Measurements from ENCODE around the gene SLC1A5. TPM values are rescaled to one million over a fixed set of nuclear protein-coding genes. Genes with fewer than 3 reads are reported as not detected.

Gene SLC1A5
- polyA plus RNA-seq, 1 donor from 2014 or later, result 1.1 TPM

DNA sequence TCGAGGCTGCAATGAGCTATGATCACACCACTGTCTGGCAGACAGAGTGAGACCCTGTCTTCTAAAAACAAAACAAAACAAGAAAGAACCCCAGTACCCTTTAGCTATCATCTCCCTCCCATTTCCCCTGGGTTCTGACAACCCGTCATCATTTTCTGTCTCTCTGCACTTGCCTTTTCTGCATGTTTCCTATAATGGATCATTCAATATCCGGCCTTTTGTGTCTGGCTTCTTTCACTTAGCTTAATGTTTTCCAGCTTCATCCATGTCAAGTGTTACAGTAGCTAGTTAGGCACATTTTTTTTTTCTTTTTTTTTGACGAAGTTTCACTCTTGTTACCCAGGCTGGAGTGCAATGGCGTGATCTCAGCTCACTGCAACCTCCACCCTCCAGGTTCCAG, 45.7 kb upstream of the SLC1A5 start:
- Histone ChIP-seq H3K4me2 (ENCODE audit: low read length) (no peak overlapping the region), H3K36me3 (ENCODE audit: insufficient read depth, low read length) (no peaks in the 10 kb centered on the region)

DNA sequence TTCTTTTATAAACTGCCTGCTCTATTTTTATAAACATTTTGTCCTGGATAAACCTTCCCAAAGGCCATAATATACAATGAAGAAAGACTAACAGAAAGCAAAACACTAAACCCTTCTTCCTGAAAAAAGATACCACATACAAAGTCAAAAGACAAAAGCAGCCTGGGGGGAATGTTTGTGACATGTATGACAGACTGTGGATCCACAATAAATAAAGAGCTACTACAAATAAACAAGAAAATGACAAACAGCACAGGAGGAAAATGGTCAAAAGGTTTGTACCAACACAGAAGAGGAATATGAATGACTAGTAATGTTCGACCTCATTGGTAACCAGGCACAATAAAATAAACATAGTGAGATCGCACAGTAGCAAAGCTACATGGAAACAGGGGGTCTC, 42.5 kb upstream of the SLC1A5 start:
- H4K20me1 ChIP-seq (ENCODE audit: insufficient read depth), result no peaks in the 10 kb centered on the region
- no peaks in the 10 kb centered on the region for H3K79me2 ChIP-seq (replicated peaks; ENCODE audit: insufficient read depth, low read length)
- no peaks in the 10 kb centered on the region for H3K36me3 ChIP-seq (ENCODE audit: insufficient read depth, low read length)

More for the DNA sequence above, 45.7 kb upstream of the SLC1A5 start:
- Histone ChIP-seq H3F3A (ENCODE audit: insufficient read depth, low read length, poor library complexity, severe bottlenecking) (no peaks in the 10 kb centered on the region), H3K9ac (ENCODE audit: low read length) (no peak overlapping the region), H3K9me2 (ENCODE audit: insufficient read depth, low read length) (no peaks in the 10 kb centered on the region), H4K20me1 (ENCODE audit: insufficient read depth) (no peaks in the 10 kb centered on the region), H3K4me3 (ENCODE audit: low read length) (no peak overlapping the region), H2AFZ (ENCODE audit: low read depth, low read length) (no peak overlapping the region), H3K79me2 (replicated peaks; ENCODE audit: insufficient read depth, low read length) (no peaks in the 10 kb centered on the region), H3K27ac (ENCODE audit: low read length) (no peak overlapping the region), H3K27me3 (ENCODE audit: insufficient read depth, low read depth, low read length) (no peaks in the 10 kb centered on the region), H3K9me3 (ENCODE audit: low read length) (no peaks in the 10 kb centered on the region)
- no peak for TF ChIP-seq SMC3 (conservative IDR thresholded peaks at IDR 0.05; ENCODE audit: poor library complexity)
- no peak for TF ChIP-seq RAD21 (conservative IDR thresholded peaks at IDR 0.05)
- TF ChIP-seq, protein P1, sequence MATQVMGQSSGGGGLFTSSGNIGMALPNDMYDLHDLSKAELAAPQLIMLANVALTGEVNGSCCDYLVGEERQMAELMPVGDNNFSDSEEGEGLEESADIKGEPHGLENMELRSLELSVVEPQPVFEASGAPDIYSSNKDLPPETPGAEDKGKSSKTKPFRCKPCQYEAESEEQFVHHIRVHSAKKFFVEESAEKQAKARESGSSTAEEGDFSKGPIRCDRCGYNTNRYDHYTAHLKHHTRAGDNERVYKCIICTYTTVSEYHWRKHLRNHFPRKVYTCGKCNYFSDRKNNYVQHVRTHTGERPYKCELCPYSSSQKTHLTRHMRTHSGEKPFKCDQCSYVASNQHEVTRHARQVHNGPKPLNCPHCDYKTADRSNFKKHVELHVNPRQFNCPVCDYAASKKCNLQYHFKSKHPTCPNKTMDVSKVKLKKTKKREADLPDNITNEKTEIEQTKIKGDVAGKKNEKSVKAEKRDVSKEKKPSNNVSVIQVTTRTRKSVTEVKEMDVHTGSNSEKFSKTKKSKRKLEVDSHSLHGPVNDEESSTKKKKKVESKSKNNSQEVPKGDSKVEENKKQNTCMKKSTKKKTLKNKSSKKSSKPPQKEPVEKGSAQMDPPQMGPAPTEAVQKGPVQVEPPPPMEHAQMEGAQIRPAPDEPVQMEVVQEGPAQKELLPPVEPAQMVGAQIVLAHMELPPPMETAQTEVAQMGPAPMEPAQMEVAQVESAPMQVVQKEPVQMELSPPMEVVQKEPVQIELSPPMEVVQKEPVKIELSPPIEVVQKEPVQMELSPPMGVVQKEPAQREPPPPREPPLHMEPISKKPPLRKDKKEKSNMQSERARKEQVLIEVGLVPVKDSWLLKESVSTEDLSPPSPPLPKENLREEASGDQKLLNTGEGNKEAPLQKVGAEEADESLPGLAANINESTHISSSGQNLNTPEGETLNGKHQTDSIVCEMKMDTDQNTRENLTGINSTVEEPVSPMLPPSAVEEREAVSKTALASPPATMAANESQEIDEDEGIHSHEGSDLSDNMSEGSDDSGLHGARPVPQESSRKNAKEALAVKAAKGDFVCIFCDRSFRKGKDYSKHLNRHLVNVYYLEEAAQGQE (IDR thresholded peaks at IDR 0.05; ENCODE audit: borderline replicate concordance), result no peak
- TF ChIP-seq MXI1 (conservative IDR thresholded peaks at IDR 0.05; ENCODE audit: poor library complexity, severe bottlenecking), result no peak

More for the DNA sequence above, 42.5 kb upstream of the SLC1A5 start:
- Histone ChIP-seq H3F3A (ENCODE audit: insufficient read depth, low read length, poor library complexity, severe bottlenecking) (no peaks in the 10 kb centered on the region), H3K9ac (ENCODE audit: low read length) (no peak overlapping the region), H2AFZ (ENCODE audit: low read depth, low read length) (no peak overlapping the region), H3K27ac (ENCODE audit: low read length) (no peak overlapping the region), H3K27me3 (ENCODE audit: insufficient read depth, low read depth, low read length) (no peaks in the 10 kb centered on the region), H3K9me3 (ENCODE audit: low read length) (no peaks in the 10 kb centered on the region), H3K4me3 (ENCODE audit: low read length) (no peak overlapping the region), H3K9me2 (ENCODE audit: insufficient read depth, low read length) (no peaks in the 10 kb centered on the region), H3K4me2 (ENCODE audit: low read length) (no peak overlapping the region)
- TF ChIP-seq SMC3 (conservative IDR thresholded peaks at IDR 0.05; ENCODE audit: poor library complexity) (no peak), MXI1 (conservative IDR thresholded peaks at IDR 0.05; ENCODE audit: poor library complexity, severe bottlenecking) (no peak), RAD21 (conservative IDR thresholded peaks at IDR 0.05) (no peak), EP300 (conservative IDR thresholded peaks at IDR 0.05; ENCODE audit: poor library complexity, severe bottlenecking) (no peak), TAF1 (IDR thresholded peaks at IDR 0.05; ENCODE audit: low read depth) (no peak), EZH2 (IDR thresholded peaks at IDR 0.05; ENCODE audit: borderline replicate concordance, insufficient read depth, low read length, poor library complexity, severe bottlenecking) (no peak), POLR2AphosphoS5 (IDR thresholded peaks at IDR 0.05) (no peak)
- TF ChIP-seq, protein P1 (IDR thresholded peaks at IDR 0.05; ENCODE audit: borderline replicate concordance), result no peak
- TF ChIP-seq, protein P2, sequence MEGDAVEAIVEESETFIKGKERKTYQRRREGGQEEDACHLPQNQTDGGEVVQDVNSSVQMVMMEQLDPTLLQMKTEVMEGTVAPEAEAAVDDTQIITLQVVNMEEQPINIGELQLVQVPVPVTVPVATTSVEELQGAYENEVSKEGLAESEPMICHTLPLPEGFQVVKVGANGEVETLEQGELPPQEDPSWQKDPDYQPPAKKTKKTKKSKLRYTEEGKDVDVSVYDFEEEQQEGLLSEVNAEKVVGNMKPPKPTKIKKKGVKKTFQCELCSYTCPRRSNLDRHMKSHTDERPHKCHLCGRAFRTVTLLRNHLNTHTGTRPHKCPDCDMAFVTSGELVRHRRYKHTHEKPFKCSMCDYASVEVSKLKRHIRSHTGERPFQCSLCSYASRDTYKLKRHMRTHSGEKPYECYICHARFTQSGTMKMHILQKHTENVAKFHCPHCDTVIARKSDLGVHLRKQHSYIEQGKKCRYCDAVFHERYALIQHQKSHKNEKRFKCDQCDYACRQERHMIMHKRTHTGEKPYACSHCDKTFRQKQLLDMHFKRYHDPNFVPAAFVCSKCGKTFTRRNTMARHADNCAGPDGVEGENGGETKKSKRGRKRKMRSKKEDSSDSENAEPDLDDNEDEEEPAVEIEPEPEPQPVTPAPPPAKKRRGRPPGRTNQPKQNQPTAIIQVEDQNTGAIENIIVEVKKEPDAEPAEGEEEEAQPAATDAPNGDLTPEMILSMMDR (IDR thresholded peaks at IDR 0.05; ENCODE audit: poor library complexity, severe bottlenecking), result no peak
